K562 (cell line): ENCODE data around the gene ABHD17C. TPM values are rescaled to one million over a fixed set of nuclear protein-coding genes. Genes with fewer than 3 reads are reported as not detected.

ENCODE experiments used
- ATAC-seq: fragments of 200-7000 bp; cut with Tn5 transposase; 3 replicates; pipeline ENCODE4 v1.9.1; 2020; ENCODE audit warnings: moderate library complexity
- BruUV-seq: library from RNA; stranded (reverse); fragments of 400-500 nt; replicated peaks from 2 replicates; lab custom pipeline; 2021; lab: Mats Ljungman, UMichigan
- CTCF ChIA-PET: fragments of 300-600 bp; formaldehyde crosslinking; extraction: SDS; loops from one replicate; lab custom pipeline; 2021; ENCODE audit warnings: low intra/inter-chr PET ratio; lab: Yijun Ruan, JAX
- POLR2A ChIA-PET: fragments of 300-600, 350-650 bp; sonication (Branson Sonifier 250); formaldehyde crosslinking; extraction: SDS; loops from one replicate; lab custom pipeline; 2021; ENCODE audit warnings: antibody characterized with exemption, inconsistent platforms; lab: Yijun Ruan, JAX
- DNase-seq, 4 experiments: peaks; one replicate each; pipeline versions ENCODE4 v3.0.0 to v3.0.0-alpha.2; 2011 to 2018; ENCODE audit warnings: low spot score in 3 of 4, mixed read lengths in 3 of 4; ENCODE audit errors: extremely low read depth in 1 of 4
- FAIRE-seq: peaks from 2 replicates; lab custom pipeline; 2011; peaks lifted over from hg19 to GRCh38; lab: Jason Lieb, UNC
- H2AFZ ChIP-seq: 2 replicates; pipeline ENCODE4 v1.6.0; 2011; ENCODE audit warnings: low read depth, low read length, control low read depth, inconsistent platforms
- H3K27ac ChIP-seq: fragments of 200-600 bp; 3 replicates; pipeline ENCODE4 v1.8.0; 2011; ENCODE audit warnings: low read depth, mild to moderate bottlenecking, control low read depth, inconsistent platforms, low read length, moderate library complexity, mixed read lengths; ENCODE audit errors: extremely low read depth
- H3K27me3 ChIP-seq, 2 experiments: fragments of 300-600 bp in 1 of 2; 2 replicates in 1 of 2; 3 replicates in 1 of 2; pipeline versions ENCODE4 v1.6.0 to v1.8.0; 2011; ENCODE audit warnings: inconsistent platforms in 2 of 2, low read length in 2 of 2, mild to moderate bottlenecking in 1 of 2, mixed read lengths in 1 of 2, moderate library complexity in 1 of 2; ENCODE audit not compliant: control insufficient read depth in 2 of 2, insufficient read depth in 2 of 2
- H3K36me3 ChIP-seq: fragments of 300-600 bp; 3 replicates; pipeline ENCODE4 v1.8.0; 2011; ENCODE audit warnings: mild to moderate bottlenecking, low read length, inconsistent platforms; ENCODE audit not compliant: control insufficient read depth, insufficient read depth
- H3K4me1 ChIP-seq, 2 experiments: fragments of 200-600 bp in 1 of 2; replicated peaks in 1 of 2; 2 replicates in 1 of 2; 3 replicates in 1 of 2; pipeline versions ENCODE4 v1.5.1 to v1.8.0; 2011; ENCODE audit warnings: inconsistent platforms in 2 of 2, low read length in 2 of 2, mild to moderate bottlenecking in 1 of 2, mixed read lengths in 1 of 2, moderate library complexity in 1 of 2; ENCODE audit not compliant: control insufficient read depth in 2 of 2, insufficient read depth in 2 of 2
- H3K4me2 ChIP-seq: 2 replicates; pipeline ENCODE4 v1.6.1; 2011; ENCODE audit warnings: low read length, control low read depth, inconsistent platforms, mixed read lengths; ENCODE audit not compliant: insufficient read depth
- H3K4me3 ChIP-seq: fragments of 200-600 bp; sonication (generic), shearing (Covaris generic); 2 replicates; pipeline ENCODE4 v1.5.1; 2016; ENCODE audit warnings: control low read depth, inconsistent platforms
- H3K79me2 ChIP-seq: fragments of 200-600 bp; 3 replicates; pipeline ENCODE4 v1.8.0; 2011; ENCODE audit warnings: low read length, inconsistent platforms; ENCODE audit not compliant: control insufficient read depth, insufficient read depth
- H3K9ac ChIP-seq, 2 experiments: 2 replicates each; pipeline versions ENCODE4 v1.6.0 to v1.6.1; 2011; ENCODE audit warnings: low read depth in 2 of 2, low read length in 2 of 2, control low read depth in 1 of 2, inconsistent platforms in 1 of 2, mild to moderate bottlenecking in 1 of 2, mixed read lengths in 1 of 2; ENCODE audit not compliant: insufficient read depth in 1 of 2
- H3K9me1 ChIP-seq: one replicate; pipeline ENCODE4 v1.6.0; 2011; ENCODE audit warnings: inconsistent platforms, mild to moderate bottlenecking, low read length, moderate library complexity; ENCODE audit not compliant: control insufficient read depth, insufficient read depth
- H3K9me3 ChIP-seq: replicated peaks from 2 replicates; pipeline ENCODE4 v1.5.1; 2011; ENCODE audit warnings: low read depth, low read length, inconsistent platforms; ENCODE audit not compliant: control insufficient read depth, insufficient read depth
- H4K20me1 ChIP-seq: replicated peaks from 2 replicates; pipeline ENCODE4 v1.6.1; 2011; ENCODE audit warnings: low read length, inconsistent platforms, mixed read lengths; ENCODE audit not compliant: control insufficient read depth, insufficient read depth
- BHLHE40 ChIP-seq: IDR thresholded peaks from 2 replicates; pipeline ENCODE4 v1.6.1; 2011; ENCODE audit warnings: low read length, improper control_type of control experiment
- MAFG ChIP-seq: fragments of 450-650 bp; conservative IDR thresholded peaks from 2 replicates; pipeline ENCODE4 v1.6.1; 2016; ENCODE audit warnings: missing genetic modification characterization, missing compliant biosample characterization
- NUFIP1 ChIP-seq: fragments of 450-650 bp; IDR thresholded peaks from 2 replicates; pipeline ENCODE4 v1.6.1; 2018; ENCODE audit not compliant: partially characterized antibody
- RBM25 ChIP-seq: fragments of 200-400 bp; formaldehyde crosslinking; IDR thresholded peaks from 2 replicates; pipeline ENCODE4 v1.6.1; 2018; ENCODE audit warnings: low read length, low read depth, moderate library complexity; ENCODE audit not compliant: severe bottlenecking
- ZNF77 ChIP-seq: fragments of 250-450 bp; sonication (Bioruptor Pico); IDR thresholded peaks from 2 replicates; pipeline ENCODE4 v1.5.0; 2020
- ZNF778 ChIP-seq: fragments of 450-650 bp; formaldehyde crosslinking; IDR thresholded peaks from 2 replicates; pipeline ENCODE4 v1.4.0; 2020; ENCODE audit warnings: mild to moderate bottlenecking, moderate library complexity
- WGBS: fragments of 100-300 bp; shearing (Covaris generic); methylation state at CpG from one replicate; pipeline ENCODE4 v1.1.6; 2016; ENCODE audit warnings: low coverage, mixed read lengths; ENCODE audit not compliant: insufficient coverage; ENCODE audit errors: missing lambda C conversion rate; 5-methylcytosine and 5-hydroxymethylcytosine counted together
- in situ Hi-C: fragments of 300-500 bp; cut with MboI; formaldehyde crosslinking; loops from 4 replicates; pipeline ENCODE4 v1.15.0; 2018; ENCODE audit warnings: inconsistent platforms, mixed read lengths
- intact Hi-C: fragments of 100-400 bp; cut with micrococcal nuclease; formaldehyde crosslinking; loops from 2 replicates; pipeline ENCODE4 v1.14.2; 2022
- polyA plus RNA-seq, 8 experiments: library from polyadenylated mRNA; depleted of rRNA in 4 of 8; stranded (reverse) in 5 of 8; unstranded in 3 of 8; fragments of >200 nt; fragmentation: Nextera tagmentation in 2 of 8; fragmentation: Illumina TruSeq in 1 of 8; extraction: Ambion mirVana in 2 of 8; extraction: Trizol in 1 of 8; gene quantifications; 2 replicates each; pipeline versions ENCODE4 v1.2.1 to v1.2.3, GENCODE V29; 2011 to 2014; ENCODE audit warnings: inconsistent platforms in 1 of 8, missing spikeins in 1 of 8
- total RNA-seq, 7 experiments: library from RNA; depleted of rRNA in 6 of 7; stranded (reverse); fragments of >200 nt in 6 of 7; fragmentation: Illumina TruSeq in 2 of 7; extraction: Trizol in 2 of 7; gene quantifications; 2 replicates each; pipeline versions ENCODE4 v1.2.1 to v1.2.3, GENCODE V29; 2011 to 2021; ENCODE audit warnings: low replicate concordance in 1 of 7
- TF ChIP-seq, protein P1 (sequence below): sonication (generic); formaldehyde crosslinking; IDR thresholded peaks from 2 replicates; pipeline ENCODE4 v1.8.0; 2022; ENCODE audit warnings: missing genetic modification reagents, mild to moderate bottlenecking, borderline replicate concordance
- TF ChIP-seq, protein P2 (sequence below): fragments of 250-450 bp; sonication (Bioruptor Pico); IDR thresholded peaks from 2 replicates; pipeline ENCODE4 v1.8.0; 2022; ENCODE audit warnings: inconsistent platforms, mild to moderate bottlenecking, moderate library complexity, borderline replicate concordance

Gene ABHD17C
- total and polyA plus RNA-seq, 9 of the 15 experiments (the other 6 are each of a cell fraction or from before 2014, with no cell fraction given), result 0.04 to 0.42 (median 0.19) TPM; not detected in 1

DNA sequence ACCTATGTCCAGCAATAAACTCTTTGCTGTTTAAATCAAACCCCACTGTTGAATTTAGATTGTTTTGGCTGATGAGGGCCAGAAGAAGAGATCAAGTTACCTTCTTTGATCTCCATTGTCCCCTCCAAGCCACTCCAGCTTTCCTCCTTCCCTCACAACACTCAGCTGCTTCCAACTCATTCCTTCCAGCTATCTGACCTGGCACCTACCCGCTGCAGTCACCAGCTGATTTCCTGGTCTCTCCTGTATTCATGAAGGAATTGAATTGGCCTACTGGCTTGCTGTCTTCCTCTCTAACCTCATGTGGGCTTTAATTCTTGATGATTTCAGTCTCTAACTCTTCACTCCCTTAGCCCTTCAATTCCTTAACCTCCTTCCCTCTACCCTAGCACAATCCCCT lies 40.8 kb upstream of the ABHD17C start:
- H3K4me1 ChIP-seq, result no peaks in the 10 kb centered on the region
- FAIRE-seq, result no peak
- H3K9ac ChIP-seq, result no peak overlapping the region
- H3K36me3 ChIP-seq, result no peaks in the 10 kb centered on the region
- ChIA-PET POLR2A (no interaction called here), CTCF (interaction anchor here (0.6 kb wide), 1 partner anchor 171 kb away, joined by 3 read pairs; no protein-coding TSS in a partner anchor)
- 0% methylated on average over 1 of the region's 1 CpG for WGBS
- intact Hi-C loops, result no loop called here
- in situ Hi-C loops, result no loop called here
- H3K9me1 ChIP-seq, result no peaks in the 10 kb centered on the region
- ATAC-seq, result no peak
- no peak for DNase-seq
- TF ChIP-seq, protein P1, sequence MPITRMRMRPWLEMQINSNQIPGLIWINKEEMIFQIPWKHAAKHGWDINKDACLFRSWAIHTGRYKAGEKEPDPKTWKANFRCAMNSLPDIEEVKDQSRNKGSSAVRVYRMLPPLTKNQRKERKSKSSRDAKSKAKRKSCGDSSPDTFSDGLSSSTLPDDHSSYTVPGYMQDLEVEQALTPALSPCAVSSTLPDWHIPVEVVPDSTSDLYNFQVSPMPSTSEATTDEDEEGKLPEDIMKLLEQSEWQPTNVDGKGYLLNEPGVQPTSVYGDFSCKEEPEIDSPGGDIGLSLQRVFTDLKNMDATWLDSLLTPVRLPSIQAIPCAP, result no peak
- TF ChIP-seq ZNF778 (CRISPR knock-in tag) (no peak), RBM25 (no peak), ZNF77 (no peak), NUFIP1 (no peak), BHLHE40 (no peak), MAFG (no peak)
- TF ChIP-seq, protein P2, sequence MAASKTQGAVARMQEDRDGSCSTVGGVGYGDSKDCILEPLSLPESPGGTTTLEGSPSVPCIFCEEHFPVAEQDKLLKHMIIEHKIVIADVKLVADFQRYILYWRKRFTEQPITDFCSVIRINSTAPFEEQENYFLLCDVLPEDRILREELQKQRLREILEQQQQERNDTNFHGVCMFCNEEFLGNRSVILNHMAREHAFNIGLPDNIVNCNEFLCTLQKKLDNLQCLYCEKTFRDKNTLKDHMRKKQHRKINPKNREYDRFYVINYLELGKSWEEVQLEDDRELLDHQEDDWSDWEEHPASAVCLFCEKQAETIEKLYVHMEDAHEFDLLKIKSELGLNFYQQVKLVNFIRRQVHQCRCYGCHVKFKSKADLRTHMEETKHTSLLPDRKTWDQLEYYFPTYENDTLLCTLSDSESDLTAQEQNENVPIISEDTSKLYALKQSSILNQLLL, result no peak
- H3K27ac ChIP-seq, result no peak overlapping the region
- no peaks in the 10 kb centered on the region for H4K20me1 ChIP-seq
- H3K9me3 ChIP-seq, result no peaks in the 10 kb centered on the region
- no peak overlapping the region for H3K4me2 ChIP-seq
- BruUV-seq, result no TSS peak
- H3K4me3 ChIP-seq, result no peak overlapping the region
- no peak overlapping the region for H2AFZ ChIP-seq
- no peaks in the 10 kb centered on the region for H3K27me3 ChIP-seq
- H3K79me2 ChIP-seq, result no peaks in the 10 kb centered on the region
